ENCODE results near the gene ASZ1. TPM values are rescaled to one million over a fixed set of nuclear protein-coding genes. Genes with fewer than 3 reads are reported as not detected.

The ASZ1 gene
- total and polyA plus RNA-seq, 2 donors (not counting 1 experiment from before 2014, with no cell fraction given) = not detected

DNA sequence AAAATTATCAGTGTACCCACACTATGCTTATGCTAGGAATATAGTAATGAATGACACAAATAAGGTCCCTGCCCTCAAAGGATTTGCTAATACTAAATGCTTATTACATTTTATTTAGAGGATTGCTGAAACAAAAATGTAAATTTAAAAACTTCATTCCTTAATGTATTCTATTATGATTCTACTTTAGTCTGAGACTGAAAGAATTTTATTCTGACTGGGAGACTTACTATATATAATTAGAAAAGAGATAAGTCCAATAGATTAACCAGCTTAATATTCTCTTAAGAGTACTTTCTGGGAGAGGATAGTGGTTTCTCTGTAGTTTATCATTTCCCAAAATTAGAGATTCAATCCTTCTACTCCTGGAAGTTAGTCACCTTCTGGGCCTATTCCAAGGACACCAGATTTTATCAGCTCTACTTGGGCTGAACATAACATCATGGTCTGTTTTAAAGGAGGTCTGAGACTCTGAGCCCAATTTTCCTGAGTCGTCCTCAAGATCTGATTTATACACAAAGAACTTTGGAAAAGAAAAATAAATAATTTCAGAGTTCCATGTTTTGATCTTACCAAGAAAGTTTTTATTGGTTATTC lies 41.1 kb downstream of the ASZ1 start:
- Histone ChIP-seq H3K4me1 (ENCODE audit: control insufficient read depth in 2 of 2, insufficient read depth in 2 of 2, low read length in 2 of 2) (no peaks in the 10 kb centered on the region), H3K79me2 (ENCODE audit: control insufficient read depth, insufficient read depth, low read length) (no peaks in the 10 kb centered on the region), H4K20me1 (ENCODE audit: control insufficient read depth, insufficient read depth, low read length, poor library complexity, severe bottlenecking) (no peaks in the 10 kb centered on the region), H2AFZ (ENCODE audit: insufficient read depth, low read depth, low read length, poor library complexity, severe bottlenecking) (no peak overlapping the region), H3K9ac (ENCODE audit: low read length) (no peak overlapping the region), H3K27me3 (replicated peaks in 1 of 4; ENCODE audit: control extremely low read depth in 1 of 4, control insufficient read depth in 3 of 4, insufficient read depth in 4 of 4, low read length in 3 of 4) (no peaks in the 10 kb centered on the region), H3K27ac (ENCODE audit: low read length in 2 of 2) (no peak overlapping the region), H3K9me3 (ENCODE audit: control extremely low read depth in 1 of 3, control insufficient read depth in 2 of 3, insufficient read depth in 1 of 3, low read length in 2 of 3) (peaks cover 0 to 8% (median 0%) of the 10 kb centered on the region in 3 donors), H3K36me3 (replicated peaks in 1 of 2; ENCODE audit: control extremely low read depth in 1 of 2, control insufficient read depth in 1 of 2, extremely low read depth in 1 of 2, insufficient read depth in 2 of 2, low read length in 1 of 2) (no peaks in the 10 kb centered on the region), H3K4me3 (ENCODE audit: control extremely low read depth in 1 of 5, extremely low read depth in 1 of 5, insufficient read depth in 1 of 5, low read depth in 2 of 5, low read length in 4 of 5) (no peak overlapping the region), H3K4me2 (replicated peaks; ENCODE audit: low read depth, low read length, poor library complexity, severe bottlenecking) (no peak overlapping the region)
- POLR2A ChIA-PET = no interaction called here
- DNase-seq (no peak), ATAC-seq (ENCODE audit: low read depth) (no peak)
- H3K4me1 Mint-ChIP-seq = no peaks in the 10 kb centered on the region
- intact Hi-C loops (cut with micrococcal nuclease) = no loop called here
- WGBS (ENCODE audit: insufficient coverage) = no CpG with 5 or more reads among the region's 1 CpG
- no peaks in the 10 kb centered on the region for H3K27me3 Mint-ChIP-seq
- H3K27ac Mint-ChIP-seq = no peak overlapping the region
- H3K9me3 Mint-ChIP-seq (ENCODE audit: insufficient read depth) = peaks cover 11% of the 10 kb centered on the region
- H3K4me3 Mint-ChIP-seq = no peak overlapping the region
- CTCF ChIA-PET = no interaction called here
- TF ChIP-seq, protein P1, sequence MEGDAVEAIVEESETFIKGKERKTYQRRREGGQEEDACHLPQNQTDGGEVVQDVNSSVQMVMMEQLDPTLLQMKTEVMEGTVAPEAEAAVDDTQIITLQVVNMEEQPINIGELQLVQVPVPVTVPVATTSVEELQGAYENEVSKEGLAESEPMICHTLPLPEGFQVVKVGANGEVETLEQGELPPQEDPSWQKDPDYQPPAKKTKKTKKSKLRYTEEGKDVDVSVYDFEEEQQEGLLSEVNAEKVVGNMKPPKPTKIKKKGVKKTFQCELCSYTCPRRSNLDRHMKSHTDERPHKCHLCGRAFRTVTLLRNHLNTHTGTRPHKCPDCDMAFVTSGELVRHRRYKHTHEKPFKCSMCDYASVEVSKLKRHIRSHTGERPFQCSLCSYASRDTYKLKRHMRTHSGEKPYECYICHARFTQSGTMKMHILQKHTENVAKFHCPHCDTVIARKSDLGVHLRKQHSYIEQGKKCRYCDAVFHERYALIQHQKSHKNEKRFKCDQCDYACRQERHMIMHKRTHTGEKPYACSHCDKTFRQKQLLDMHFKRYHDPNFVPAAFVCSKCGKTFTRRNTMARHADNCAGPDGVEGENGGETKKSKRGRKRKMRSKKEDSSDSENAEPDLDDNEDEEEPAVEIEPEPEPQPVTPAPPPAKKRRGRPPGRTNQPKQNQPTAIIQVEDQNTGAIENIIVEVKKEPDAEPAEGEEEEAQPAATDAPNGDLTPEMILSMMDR (IDR thresholded peaks at IDR 0.05) = no peak
- no peak for TF ChIP-seq EZH2 (IDR thresholded peaks at IDR 0.05; ENCODE audit: borderline replicate concordance, insufficient read depth, low read depth, low read length, poor library complexity, severe bottlenecking)

- no peak overlapping the region for H3K9ac ChIP-seq (ENCODE audit: low read length)
- H3K9me3 Mint-ChIP-seq (ENCODE audit: insufficient read depth) = peaks cover 11% of the 10 kb centered on the region
- H3K27ac ChIP-seq (ENCODE audit: low read length in 2 of 2) = no peak overlapping the region
- TF ChIP-seq, protein P1 (IDR thresholded peaks at IDR 0.05) = no peak
- TF ChIP-seq EZH2 (IDR thresholded peaks at IDR 0.05; ENCODE audit: borderline replicate concordance, insufficient read depth, low read depth, low read length, poor library complexity, severe bottlenecking) = no peak
- no peak overlapping the region for H2AFZ ChIP-seq (ENCODE audit: insufficient read depth, low read depth, low read length, poor library complexity, severe bottlenecking)
- ChIA-PET CTCF (no interaction called here), POLR2A (no interaction called here)
- H3K9me3 ChIP-seq (ENCODE audit: control extremely low read depth in 1 of 3, control insufficient read depth in 2 of 3, insufficient read depth in 1 of 3, low read length in 2 of 3) = peaks cover 0 to 5% (median 0%) of the 10 kb centered on the region in 3 donors
- no peak overlapping the region for H3K4me3 ChIP-seq (ENCODE audit: control extremely low read depth in 1 of 5, extremely low read depth in 1 of 5, insufficient read depth in 1 of 5, low read depth in 2 of 5, low read length in 4 of 5)
- H3K27me3 Mint-ChIP-seq = no peaks in the 10 kb centered on the region
- no peaks in the 10 kb centered on the region for H3K27me3 ChIP-seq (replicated peaks in 1 of 4; ENCODE audit: control extremely low read depth in 1 of 4, control insufficient read depth in 3 of 4, insufficient read depth in 4 of 4, low read length in 3 of 4)
- no peaks in the 10 kb centered on the region for H3K4me1 ChIP-seq (ENCODE audit: control insufficient read depth in 2 of 2, insufficient read depth in 2 of 2, low read length in 2 of 2)
- intact Hi-C loops (cut with micrococcal nuclease) = no loop called here
- H3K4me1 Mint-ChIP-seq = no peaks in the 10 kb centered on the region
- no peak overlapping the region for H3K4me3 Mint-ChIP-seq
- WGBS (ENCODE audit: insufficient coverage) = no CpG with 5 or more reads among the region's 6 CpGs
- no peak overlapping the region for H3K4me2 ChIP-seq (replicated peaks; ENCODE audit: low read depth, low read length, poor library complexity, severe bottlenecking)
- no peaks in the 10 kb centered on the region for H3K36me3 ChIP-seq (replicated peaks in 1 of 2; ENCODE audit: control extremely low read depth in 1 of 2, control insufficient read depth in 1 of 2, extremely low read depth in 1 of 2, insufficient read depth in 2 of 2, low read length in 1 of 2)
- H4K20me1 ChIP-seq (ENCODE audit: control insufficient read depth, insufficient read depth, low read length, poor library complexity, severe bottlenecking) = no peaks in the 10 kb centered on the region
- H3K79me2 ChIP-seq (ENCODE audit: control insufficient read depth, insufficient read depth, low read length) = no peaks in the 10 kb centered on the region
- DNase-seq (no peak), ATAC-seq (ENCODE audit: low read depth) (no peak)
- no peak overlapping the region for H3K27ac Mint-ChIP-seq
Measured at GRCh38 chr7:117385363-117386109, 41.8 kb downstream of the ASZ1 start.

All from B cell (primary cell).